Sigmoid colon (tissue), 4 donors: ENCODE results near the gene MCM9.

Experiments used
- CTCF ChIP-seq, 4 experiments: fragments of 450-650 bp in 3 of 4; fragments of 200-600 bp in 1 of 4; IDR thresholded peaks; one replicate each; pipeline ENCODE4 v1.5.1; 2016 to 2019; ENCODE audit warnings: antibody characterized with exemption in 4 of 4, mild to moderate bottlenecking in 3 of 4, moderate library complexity in 2 of 4
- EP300 ChIP-seq, 4 donors: sonication (generic); formaldehyde crosslinking; IDR thresholded peaks; one replicate each; pipeline ENCODE4 v1.6.1; 2017; ENCODE audit warnings: antibody characterized with exemption in 4 of 4

GRCh38 chr6:118810420-118811027 lies 124.4 kb downstream of the MCM9 start:
- TF ChIP-seq EP300 (IDR thresholded peaks at IDR 0.05) (no peak), CTCF (IDR thresholded peaks at IDR 0.05) (no peak)
